ENCODE data around the gene TCEA3.

DNA sequence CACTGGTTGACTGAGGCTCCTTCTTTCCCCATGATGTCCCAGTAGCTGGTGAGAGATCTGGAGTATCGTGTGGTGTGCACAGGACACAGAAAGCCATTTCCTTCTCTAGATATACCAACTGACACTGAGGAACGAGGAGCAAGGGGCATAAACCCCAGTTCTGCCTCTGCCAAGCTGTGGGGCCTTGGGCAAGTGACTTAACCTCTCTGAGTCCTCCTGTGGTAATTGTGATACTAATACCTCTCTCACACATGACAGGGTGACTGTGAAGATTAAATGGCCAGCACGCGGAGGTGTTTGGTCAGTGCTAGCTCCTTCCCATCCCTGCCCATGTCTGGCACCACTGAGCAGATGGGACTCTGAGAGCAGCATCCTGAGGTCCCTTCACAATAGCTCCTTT, 26.3 kb upstream of the TCEA3 start:
- TF ChIP-seq, protein P1, sequence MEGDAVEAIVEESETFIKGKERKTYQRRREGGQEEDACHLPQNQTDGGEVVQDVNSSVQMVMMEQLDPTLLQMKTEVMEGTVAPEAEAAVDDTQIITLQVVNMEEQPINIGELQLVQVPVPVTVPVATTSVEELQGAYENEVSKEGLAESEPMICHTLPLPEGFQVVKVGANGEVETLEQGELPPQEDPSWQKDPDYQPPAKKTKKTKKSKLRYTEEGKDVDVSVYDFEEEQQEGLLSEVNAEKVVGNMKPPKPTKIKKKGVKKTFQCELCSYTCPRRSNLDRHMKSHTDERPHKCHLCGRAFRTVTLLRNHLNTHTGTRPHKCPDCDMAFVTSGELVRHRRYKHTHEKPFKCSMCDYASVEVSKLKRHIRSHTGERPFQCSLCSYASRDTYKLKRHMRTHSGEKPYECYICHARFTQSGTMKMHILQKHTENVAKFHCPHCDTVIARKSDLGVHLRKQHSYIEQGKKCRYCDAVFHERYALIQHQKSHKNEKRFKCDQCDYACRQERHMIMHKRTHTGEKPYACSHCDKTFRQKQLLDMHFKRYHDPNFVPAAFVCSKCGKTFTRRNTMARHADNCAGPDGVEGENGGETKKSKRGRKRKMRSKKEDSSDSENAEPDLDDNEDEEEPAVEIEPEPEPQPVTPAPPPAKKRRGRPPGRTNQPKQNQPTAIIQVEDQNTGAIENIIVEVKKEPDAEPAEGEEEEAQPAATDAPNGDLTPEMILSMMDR (IDR thresholded peaks at IDR 0.05), result no peak
- TF ChIP-seq POLR2A (IDR thresholded peaks at IDR 0.05) (no peak), POLR2AphosphoS5 (IDR thresholded peaks at IDR 0.05; ENCODE audit: insufficient read depth in 1 of 2, low read depth in 1 of 2) (no peak)
